GM12878 (cell line): ENCODE data around the gene ME2. TPM values are rescaled to one million over a fixed set of nuclear protein-coding genes. Genes with fewer than 3 reads are reported as not detected.

Source experiments
- ATAC-seq: fragments of 200-7000 bp; cut with Tn5 transposase; 3 replicates; pipeline ENCODE4 v1.9.1; 2020; ENCODE audit warnings: mild to moderate bottlenecking, moderate library complexity
- BruUV-seq: library from RNA; stranded (reverse); fragments of 400-500 nt; replicated peaks from 2 replicates; lab custom pipeline; 2021; lab: Mats Ljungman, UMichigan
- CTCF ChIA-PET: fragments of 300-600 bp; sonication (Branson Sonifier 250); formaldehyde crosslinking; extraction: SDS; loops from one replicate; lab custom pipeline; 2021; ENCODE audit warnings: inconsistent platforms; lab: Yijun Ruan, JAX
- POLR2A ChIA-PET: fragments of 350-600 bp; formaldehyde crosslinking; extraction: SDS; loops from one replicate; lab custom pipeline; 2021; ENCODE audit warnings: inconsistent platforms; lab: Charles Lee
- RAD21 ChIA-PET: fragments of 300-600 bp; sonication (Branson Sonifier 250); formaldehyde crosslinking; loops from one replicate; lab custom pipeline; 2023; ENCODE audit warnings: antibody characterized with exemption; ENCODE audit not compliant: unreplicated experiment; lab: Charles Lee
- SMC1A ChIA-PET: fragments of 300-600 bp; sonication (Branson Sonifier 250); formaldehyde crosslinking; loops from one replicate; lab custom pipeline; 2023; ENCODE audit not compliant: unreplicated experiment, uncharacterized antibody; lab: Charles Lee
- DNase-seq: peaks from one replicate; pipeline ENCODE4 v3.0.0-alpha.2; 2011; ENCODE audit warnings: low read depth, low spot score
- FAIRE-seq: peaks from 3 replicates; lab custom pipeline; 2011; peaks lifted over from hg19 to GRCh38; lab: Jason Lieb, UNC
- H2AFZ ChIP-seq: 2 replicates; pipeline ENCODE4 v1.6.0; 2011; ENCODE audit warnings: low read depth, low read length, control low read depth; ENCODE audit not compliant: control insufficient read depth
- H3K27ac ChIP-seq: 2 replicates; pipeline ENCODE4 v1.5.1; 2011; ENCODE audit warnings: control low read depth; ENCODE audit not compliant: control insufficient read depth, insufficient read depth
- H3K27me3 ChIP-seq, 2 experiments: replicated peaks in 1 of 2; 2 replicates each; pipeline versions ENCODE4 v1.6.0 to v1.6.1; 2011; ENCODE audit warnings: low read length in 1 of 2; ENCODE audit not compliant: control insufficient read depth in 2 of 2, insufficient read depth in 2 of 2
- H3K36me3 ChIP-seq, 2 experiments: 2 replicates each; pipeline ENCODE4 v1.5.1; 2011; ENCODE audit warnings: low read length in 1 of 2; ENCODE audit not compliant: control insufficient read depth in 2 of 2, insufficient read depth in 2 of 2
- H3K4me1 ChIP-seq: 2 replicates; pipeline ENCODE4 v1.6.1; 2011; ENCODE audit warnings: mild to moderate bottlenecking, low read length, moderate library complexity, mixed read lengths; ENCODE audit not compliant: control insufficient read depth, insufficient read depth
- H3K4me2 ChIP-seq: 2 replicates; pipeline ENCODE4 v1.6.0; 2011; ENCODE audit warnings: control low read depth; ENCODE audit not compliant: control insufficient read depth, insufficient read depth
- H3K4me3 ChIP-seq: fragments of 200-600 bp; sonication (generic); 2 replicates; pipeline ENCODE4 v1.5.1; 2016
- H3K79me2 ChIP-seq: 2 replicates; pipeline ENCODE4 v1.6.0; 2011; ENCODE audit warnings: low read length; ENCODE audit not compliant: control insufficient read depth, insufficient read depth
- H3K9ac ChIP-seq: 2 replicates; pipeline ENCODE4 v1.8.0; 2011; ENCODE audit warnings: low read length, control low read depth, mixed read lengths; ENCODE audit not compliant: control insufficient read depth, insufficient read depth
- H3K9me3 ChIP-seq: replicated peaks from 3 replicates; pipeline ENCODE4 v1.5.1; 2011; ENCODE audit warnings: mild to moderate bottlenecking, low read length; ENCODE audit not compliant: control insufficient read depth, insufficient read depth
- H4K20me1 ChIP-seq: 2 replicates; pipeline ENCODE4 v1.6.0; 2011; ENCODE audit not compliant: control insufficient read depth, insufficient read depth
- BRCA1 ChIP-seq: IDR thresholded peaks from 2 replicates; pipeline ENCODE4 v1.6.1; 2011; ENCODE audit warnings: low read depth, low read length, improper control_type of control experiment
- MXI1 ChIP-seq: fragments of 150-350 bp; IDR thresholded peaks from 2 replicates; pipeline ENCODE4 v1.6.1; 2011; ENCODE audit warnings: low read depth, mild to moderate bottlenecking, inconsistent platforms, low read length, improper control_type of control experiment
- NR2F1 ChIP-seq: fragments of 450-650 bp; conservative IDR thresholded peaks from 2 replicates; pipeline ENCODE4 v1.6.1; 2017; ENCODE audit warnings: mild to moderate bottlenecking
- SPI1 ChIP-seq: IDR thresholded peaks from 2 replicates; pipeline ENCODE4 v1.6.1; 2011; ENCODE audit warnings: low read depth, mild to moderate bottlenecking, low read length, moderate library complexity, borderline replicate concordance; ENCODE audit not compliant: insufficient read depth
- SUPT20H ChIP-seq: IDR thresholded peaks from 2 replicates; pipeline ENCODE4 v1.6.1; 2011; ENCODE audit warnings: low read depth, mild to moderate bottlenecking, low read length, moderate library complexity, borderline replicate concordance; ENCODE audit not compliant: control insufficient read depth
- YY1 ChIP-seq: IDR thresholded peaks from 2 replicates; pipeline ENCODE4 v1.6.1; 2011; ENCODE audit warnings: low read depth, mild to moderate bottlenecking, low read length
- ZNF217 ChIP-seq: fragments of 450-650 bp; IDR thresholded peaks from 2 replicates; pipeline ENCODE4 v1.6.1; 2017; ENCODE audit warnings: antibody characterized with exemption, mild to moderate bottlenecking
- WGBS: methylation state at CpG from one replicate; pipeline ENCODE4 v1.1.6; 2016; ENCODE audit warnings: low lambda C conversion rate; ENCODE audit not compliant: insufficient replicate concordance, insufficient coverage; ENCODE audit errors: missing lambda C conversion rate; 5-methylcytosine and 5-hydroxymethylcytosine counted together
- in situ Hi-C: fragments of 300-500 bp; cut with MboI; formaldehyde crosslinking; loops from 9 replicates; pipeline ENCODE4 v1.14.3; 2018; ENCODE audit warnings: mixed read lengths
- intact Hi-C: fragments of 100-400 bp; cut with micrococcal nuclease; formaldehyde crosslinking; loops from one replicate; pipeline ENCODE4 v1.14.2; 2022; ENCODE audit not compliant: unreplicated experiment
- polyA plus RNA-seq, 11 experiments: library from polyadenylated mRNA; depleted of rRNA in 4 of 11; unstranded in 6 of 11; stranded (reverse) in 5 of 11; fragments of >200 nt; fragmentation: Nextera tagmentation in 4 of 11; fragmentation: Illumina TruSeq in 1 of 11; extraction: Ambion mirVana in 4 of 11; extraction: Trizol in 1 of 11; gene quantifications; 1 replicate in 1 of 11; 2 replicates in 10 of 11; pipeline versions ENCODE4 v1.2.1 to v1.2.3, GENCODE V29; 2011 to 2016; ENCODE audit warnings: inconsistent platforms in 2 of 11, missing spikeins in 2 of 11, low read depth in 1 of 11
- total RNA-seq, 4 experiments: library from RNA; depleted of rRNA in 3 of 4; stranded (reverse); fragments of >200 nt in 3 of 4; fragmentation: Illumina TruSeq in 1 of 4; extraction: Trizol in 1 of 4; gene quantifications; 2 replicates each; pipeline versions ENCODE4 v1.2.1 to v1.2.3, GENCODE V29; 2013 to 2021

The ME2 gene
- total and polyA plus RNA-seq, 10 of the 15 experiments (the other 5 are each of a cell fraction or from before 2014, with no cell fraction given), result 41.3 to 155 (median 133) TPM

- ATAC-seq (no peak), DNase-seq (no peak), FAIRE-seq (no peak)
- intact Hi-C loops (no loop called here), in situ Hi-C loops (no loop called here)
- BruUV-seq, result no TSS peak
- no peak overlapping the region for H3K27ac ChIP-seq
- WGBS, result 94% methylated on average over 3 of the region's 3 CpGs
- no peak overlapping the region for H3K9ac ChIP-seq
- H3K9me3 ChIP-seq, result no peaks in the 10 kb centered on the region; the same call in 2 of the 3 replicates
- no peaks in the 10 kb centered on the region for H3K27me3 ChIP-seq
- CTCF ChIA-PET, result no interaction called here
- RAD21 ChIA-PET, result no interaction called here
- H4K20me1 ChIP-seq, result no peaks in the 10 kb centered on the region
- no peak overlapping the region for H3K4me2 ChIP-seq
- H3K4me1 ChIP-seq, result no peaks in the 10 kb centered on the region
- POLR2A ChIA-PET, result no interaction called here
- SMC1A ChIA-PET, result no interaction called here
- TF ChIP-seq SUPT20H, result no peak
- no peak for TF ChIP-seq SPI1
- no peak for TF ChIP-seq NR2F1
- H3K36me3 ChIP-seq, result no peaks in the 10 kb centered on the region; a peak in 1 of 4 replicates
- H2AFZ ChIP-seq, result no peak overlapping the region
- no peak overlapping the region for H3K4me3 ChIP-seq
- H3K79me2 ChIP-seq, result no peaks in the 10 kb centered on the region
These were observed 74.9 kb downstream of the ME2 start for GRCh38 chr18:50953822-50954221.

- no peaks in the 10 kb centered on the region; the same call in 2 of the 3 replicates for H3K9me3 ChIP-seq
- ChIA-PET RAD21 (no interaction called here), CTCF (no interaction called here), POLR2A (interaction anchor here (1.3 kb wide), 1 partner anchor 12 kb away, joined by 5 read pairs; the partner anchor contains the start of gene ELAC1), SMC1A (interaction anchor here (0.7 to 1.2 kb wide), 2 partner anchors 12 to 135 kb away, joined by 3 read pairs; no protein-coding TSS in a partner anchor)
- H4K20me1 ChIP-seq, result no peaks in the 10 kb centered on the region
- no peak overlapping the region for H3K9ac ChIP-seq
- intact Hi-C loops (no loop called here), in situ Hi-C loops (no loop called here)
- FAIRE-seq (no peak), ATAC-seq (no peak), DNase-seq (no peak)
- no peaks in the 10 kb centered on the region for H3K27me3 ChIP-seq
- no peak overlapping the region for H3K27ac ChIP-seq
- H3K4me2 ChIP-seq, result no peak overlapping the region
- H3K36me3 ChIP-seq, result no peaks in the 10 kb centered on the region
- H3K4me1 ChIP-seq, result no peaks in the 10 kb centered on the region
- no peak for TF ChIP-seq YY1
- no peak for TF ChIP-seq ZNF217
- no peak for TF ChIP-seq MXI1
- no peak for TF ChIP-seq BRCA1
- H3K4me3 ChIP-seq, result no peak overlapping the region
- no peaks in the 10 kb centered on the region for H3K79me2 ChIP-seq
- H2AFZ ChIP-seq, result no peak overlapping the region
- 93% methylated on average over 4 of the region's 4 CpGs for WGBS
- BruUV-seq, result no TSS peak
These were observed 76.3 kb downstream of the ME2 start for GRCh38 chr18:50955253-50955652.
